CD4-positive, alpha-beta T cell (primary cell): ENCODE measurements around the gene ROCK1. TPM values are rescaled to one million over a fixed set of nuclear protein-coding genes. Genes with fewer than 3 reads are reported as not detected.

Source experiments
- ATAC-seq: fragments of 200-7000 bp; cut with Tn5 transposase; one replicate; pipeline ENCODE4 v1.10.0; 2022; ENCODE audit warnings: mild to moderate bottlenecking; ENCODE audit not compliant: poor library complexity
- CTCF ChIA-PET: fragments of 350-600 bp; sonication (Branson Sonifier 250); formaldehyde crosslinking; loops from one replicate; lab custom pipeline; 2021; ENCODE audit warnings: antibody characterized with exemption, inconsistent platforms; lab: Charles Lee
- POLR2A ChIA-PET: fragments of 350-600 bp; sonication (Branson Sonifier 250); formaldehyde crosslinking; loops from one replicate; lab custom pipeline; 2021; ENCODE audit warnings: antibody characterized with exemption, inconsistent platforms; lab: Charles Lee
- DNase-seq, 14 experiments: peaks; one replicate each; pipeline ENCODE4 v3.0.0-alpha.2; 2013 to 2020; ENCODE audit warnings: mixed read lengths in 2 of 14
- H3K27ac ChIP-seq, 2 donors: one replicate each; pipeline versions ENCODE4 v1.5.1 to v1.7.0; 2013; ENCODE audit warnings: low read length in 2 of 2, low read depth in 1 of 2, mild to moderate bottlenecking in 1 of 2
- H3K27me3 ChIP-seq, 2 experiments: 1 replicate in 1 of 2; 2 replicates in 1 of 2; pipeline versions ENCODE4 v1.6.1 to v1.7.0; 2013; ENCODE audit warnings: low read length in 2 of 2, control low read depth in 1 of 2, mild to moderate bottlenecking in 1 of 2, moderate library complexity in 1 of 2; ENCODE audit not compliant: insufficient read depth in 2 of 2, control insufficient read depth in 1 of 2
- H3K36me3 ChIP-seq: one replicate; pipeline ENCODE4 v1.6.1; 2013; ENCODE audit warnings: low read length, control low read depth; ENCODE audit not compliant: insufficient read depth
- H3K4me1 ChIP-seq: one replicate; pipeline ENCODE4 v1.6.1; 2013; ENCODE audit warnings: low read length, control low read depth; ENCODE audit not compliant: insufficient read depth
- H3K4me3 ChIP-seq: one replicate; pipeline ENCODE4 v1.5.1; 2013; ENCODE audit warnings: mild to moderate bottlenecking, low read length, moderate library complexity
- H3K9me3 ChIP-seq, 2 experiments: 1 replicate in 1 of 2; 2 replicates in 1 of 2; pipeline versions ENCODE4 v1.6.1 to v1.7.0; 2013; ENCODE audit warnings: low read length in 2 of 2, mild to moderate bottlenecking in 2 of 2, control low read depth in 1 of 2, moderate library complexity in 1 of 2; ENCODE audit not compliant: control insufficient read depth in 1 of 2, insufficient read depth in 1 of 2
- H3K27ac Mint-ChIP-seq: one replicate; pipeline ENCODE4 v1.8.0; 2020; ENCODE audit warnings: mixed read lengths
- H3K27me3 Mint-ChIP-seq: one replicate; pipeline ENCODE4 v1.8.0; 2021; ENCODE audit warnings: mixed read lengths
- H3K36me3 Mint-ChIP-seq: one replicate; pipeline ENCODE4 v1.8.0; 2021; ENCODE audit warnings: low read depth, mixed read lengths
- H3K4me1 Mint-ChIP-seq: one replicate; pipeline ENCODE4 v1.8.0; 2021; ENCODE audit warnings: low read depth, mixed read lengths
- H3K4me3 Mint-ChIP-seq: one replicate; pipeline ENCODE4 v1.8.0; 2020; ENCODE audit warnings: mild to moderate bottlenecking, mixed read lengths
- H3K9me3 Mint-ChIP-seq: one replicate; pipeline ENCODE4 v1.8.0; 2020; ENCODE audit warnings: mixed read lengths
- intact Hi-C, 2 experiments: fragments of 100-400 bp; cut with DNase I in 1 of 2; cut with micrococcal nuclease in 1 of 2; formaldehyde crosslinking; loops; one replicate each; pipeline versions ENCODE4 v1.15.1 to v1.9.0; 2023 to 2025; cut with DNase I, micrococcal nuclease
- total RNA-seq, 174 experiments: library from RNA in 2 of 174; stranded (reverse) in 2 of 174; gene quantifications; one replicate each; pipeline ENCODE4 v1.2.3 and lab custom pipeline; 2021 to 2026
- TF ChIP-seq, protein P1 (sequence below): fragments of 200-600 bp; IDR thresholded peaks from one replicate; pipeline ENCODE4 v1.8.0; 2022; ENCODE audit warnings: antibody characterized with exemption, mild to moderate bottlenecking

The ROCK1 gene
- total RNA-seq, 2 experiments from 2014 or later = 85.5 to 91.2 TPM

DNA sequence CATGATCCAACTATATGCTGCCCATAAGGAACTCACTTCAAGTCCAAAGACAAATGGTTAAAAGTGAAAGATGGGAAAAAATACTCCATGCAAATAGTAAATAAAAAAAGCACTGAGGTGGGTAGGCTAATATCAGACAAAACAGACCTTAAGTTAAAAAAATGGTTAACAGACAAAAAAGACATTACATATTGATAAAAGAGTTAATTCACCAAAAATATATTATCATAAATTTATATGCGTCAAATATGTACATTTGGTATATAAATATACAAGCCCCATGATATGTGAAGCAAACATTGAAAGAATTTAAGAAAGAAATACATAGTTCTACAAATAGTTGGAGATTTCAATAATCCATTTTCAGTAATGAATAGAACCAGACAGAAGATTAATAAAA, 31.0 kb downstream of the ROCK1 start:
- ATAC-seq (no peak), DNase-seq (no peak)
- TF ChIP-seq, protein P1, sequence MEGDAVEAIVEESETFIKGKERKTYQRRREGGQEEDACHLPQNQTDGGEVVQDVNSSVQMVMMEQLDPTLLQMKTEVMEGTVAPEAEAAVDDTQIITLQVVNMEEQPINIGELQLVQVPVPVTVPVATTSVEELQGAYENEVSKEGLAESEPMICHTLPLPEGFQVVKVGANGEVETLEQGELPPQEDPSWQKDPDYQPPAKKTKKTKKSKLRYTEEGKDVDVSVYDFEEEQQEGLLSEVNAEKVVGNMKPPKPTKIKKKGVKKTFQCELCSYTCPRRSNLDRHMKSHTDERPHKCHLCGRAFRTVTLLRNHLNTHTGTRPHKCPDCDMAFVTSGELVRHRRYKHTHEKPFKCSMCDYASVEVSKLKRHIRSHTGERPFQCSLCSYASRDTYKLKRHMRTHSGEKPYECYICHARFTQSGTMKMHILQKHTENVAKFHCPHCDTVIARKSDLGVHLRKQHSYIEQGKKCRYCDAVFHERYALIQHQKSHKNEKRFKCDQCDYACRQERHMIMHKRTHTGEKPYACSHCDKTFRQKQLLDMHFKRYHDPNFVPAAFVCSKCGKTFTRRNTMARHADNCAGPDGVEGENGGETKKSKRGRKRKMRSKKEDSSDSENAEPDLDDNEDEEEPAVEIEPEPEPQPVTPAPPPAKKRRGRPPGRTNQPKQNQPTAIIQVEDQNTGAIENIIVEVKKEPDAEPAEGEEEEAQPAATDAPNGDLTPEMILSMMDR = no peak
- H3K4me3 ChIP-seq = no peak overlapping the region
- Mint-ChIP-seq H3K4me3 (no peak overlapping the region), H3K9me3 (peaks cover 16% of the 10 kb centered on the region), H3K36me3 (peaks cover 56% of the 10 kb centered on the region), H3K27me3 (no peaks in the 10 kb centered on the region), H3K4me1 (peaks cover 91% of the 10 kb centered on the region), H3K27ac (peak overlapping the region; percentile 47)
- H3K27me3 ChIP-seq = no peaks in the 10 kb centered on the region
- no peaks in the 10 kb centered on the region for H3K36me3 ChIP-seq
- CTCF ChIA-PET = no interaction called here
- POLR2A ChIA-PET = no interaction called here
- no peak overlapping the region for H3K27ac ChIP-seq
- intact Hi-C loops = no loop called here
- no peaks in the 10 kb centered on the region for H3K9me3 ChIP-seq
- H3K4me1 ChIP-seq = peaks cover 35% of the 10 kb centered on the region

DNA sequence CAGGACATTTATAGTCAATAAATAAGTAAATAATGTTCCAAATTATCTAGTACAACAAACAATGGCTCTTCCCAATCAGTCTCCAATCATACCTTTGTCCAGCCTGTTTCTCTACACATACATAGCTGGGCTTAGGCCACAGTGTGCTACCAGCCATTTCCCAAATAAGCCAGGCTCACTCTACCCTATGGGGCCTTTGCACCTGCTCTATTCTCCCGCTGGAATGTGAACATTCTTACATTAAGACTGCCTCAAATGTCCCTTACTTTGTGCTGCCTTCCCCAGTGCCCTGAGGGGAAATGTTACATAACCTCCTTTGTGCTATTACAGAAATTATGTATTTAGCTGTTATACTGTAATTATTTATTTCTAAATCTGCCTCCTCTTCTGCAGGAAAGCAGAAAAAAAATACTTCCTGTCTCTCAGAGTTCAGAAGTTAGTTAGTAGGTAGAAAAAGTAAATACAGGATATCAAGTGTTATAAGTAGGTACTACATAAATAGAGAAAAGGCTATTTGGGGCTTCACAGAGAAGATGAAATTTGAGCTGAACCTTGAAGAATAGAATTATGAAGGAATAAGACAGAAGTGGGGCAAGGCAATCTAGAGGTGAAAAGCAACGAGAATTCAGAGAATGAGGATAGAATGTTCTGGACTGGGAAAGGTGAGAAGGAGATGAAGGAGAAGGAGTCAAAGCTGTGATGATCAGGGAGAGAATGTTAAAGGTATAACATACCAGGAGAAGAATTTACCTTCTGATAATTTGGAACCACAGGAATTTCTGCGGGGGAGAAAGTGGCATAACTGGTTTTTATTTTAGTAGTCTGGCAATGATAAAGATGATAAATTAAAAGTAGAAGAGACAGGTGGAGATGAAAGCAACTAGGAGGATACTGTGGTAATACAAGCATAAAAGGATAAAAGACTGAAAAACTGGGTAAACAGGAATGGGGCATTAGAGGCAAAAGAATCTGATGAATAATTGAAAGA, 37.0 kb downstream of the ROCK1 start:
- intact Hi-C loops = loop anchor here in 1 of 2 experiments (5.0 kb wide), 1 partner anchor 38 kb away; the partner anchor contains the start of gene ROCK1
- H3K4me3 ChIP-seq = no peak overlapping the region

DNA sequence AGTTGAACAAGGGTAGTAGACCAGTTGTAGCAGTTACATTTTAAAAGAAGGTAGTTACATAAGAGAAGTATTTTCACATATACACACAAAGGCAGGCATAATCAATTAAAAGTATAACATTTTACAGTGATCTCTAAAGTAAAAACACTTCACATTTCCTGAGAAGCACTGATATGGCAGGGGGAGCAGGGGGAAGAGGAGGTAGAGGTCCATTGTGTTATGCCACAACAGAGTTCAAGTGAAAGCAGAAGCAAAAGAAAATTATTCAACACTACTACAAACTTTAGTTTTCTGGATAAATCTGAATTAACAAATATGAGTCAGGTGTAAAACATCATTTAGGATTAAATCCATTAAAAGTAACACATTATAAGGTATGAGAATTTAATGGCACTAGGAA, 38.4 kb downstream of the ROCK1 start:
- no peak for ATAC-seq
- CTCF ChIA-PET = no interaction called here
- POLR2A ChIA-PET = interaction anchor here (1.0 kb wide), 1 partner anchor 25 kb away, joined by 3 read pairs; no protein-coding TSS in a partner anchor
- Mint-ChIP-seq H3K9me3 (no peaks in the 10 kb centered on the region), H3K27ac (peak overlapping the region; percentile 62), H3K4me3 (peak overlapping the region; percentile 31), H3K4me1 (peaks cover 71% of the 10 kb centered on the region), H3K36me3 (peaks cover 9% of the 10 kb centered on the region), H3K27me3 (no peaks in the 10 kb centered on the region)
- no peak overlapping the region for H3K27ac ChIP-seq
- peaks cover 28% of the 10 kb centered on the region for H3K4me1 ChIP-seq
- DNase-seq = no peak
- no peak overlapping the region for H3K4me3 ChIP-seq
- TF ChIP-seq, protein P1 = no peak
- intact Hi-C loops = loop anchor here in 1 of 2 experiments (2.0 to 5.0 kb wide), 2 partner anchors 14 to 39 kb away; partner anchors contain the start of gene ROCK1
- no peaks in the 10 kb centered on the region for H3K27me3 ChIP-seq
- H3K36me3 ChIP-seq = peaks cover 2% of the 10 kb centered on the region
- H3K9me3 ChIP-seq = no peaks in the 10 kb centered on the region

More for the DNA sequence above, 37.0 kb downstream of the ROCK1 start:
- no peaks in the 10 kb centered on the region for H3K9me3 ChIP-seq
- ChIA-PET CTCF (no interaction called here), POLR2A (interaction anchor here (1.0 to 1.8 kb wide), 2 partner anchors 24 to 37 kb away, joined by 3 to 6 read pairs; partner anchors contain the start of gene ROCK1)
- no peak overlapping the region for H3K27ac ChIP-seq
- DNase-seq = peak in 1 of 14 experiments; percentile 19
- Mint-ChIP-seq H3K4me1 (peaks cover 78% of the 10 kb centered on the region), H3K27ac (peak overlapping the region; percentile 62), H3K36me3 (no peaks in the 10 kb centered on the region), H3K27me3 (no peaks in the 10 kb centered on the region), H3K9me3 (no peaks in the 10 kb centered on the region), H3K4me3 (peak overlapping the region; percentile 66)
- peaks cover 2% of the 10 kb centered on the region for H3K36me3 ChIP-seq
- TF ChIP-seq, protein P1 = no peak
- ATAC-seq = peak; percentile 52
- no peaks in the 10 kb centered on the region for H3K27me3 ChIP-seq
- H3K4me1 ChIP-seq = peaks cover 42% of the 10 kb centered on the region
